ENCODE measurements around the gene PRDX3.

Gene PRDX3

GRCh38 chr10:119178372-119179119 lies at the start of gene PRDX3:
PRDX3 (minus strand) TSS chr10:119178812; CDS start chr10:119178790, 22 bp downstream.
- in situ Hi-C loops (cut with MboI; ENCODE audit: low sequenced_read_pairs): no loop called here

- in situ Hi-C loops (cut with MboI; ENCODE audit: low sequenced_read_pairs): no loop called here
Observed at GRCh38 chr10:119227825-119228224, 49.2 kb upstream of the PRDX3 start.

GRCh38 chr10:119225083-119225658 lies 46.6 kb upstream of the PRDX3 start:
- in situ Hi-C loops (cut with MboI; ENCODE audit: low sequenced_read_pairs): no loop called here

DNA sequence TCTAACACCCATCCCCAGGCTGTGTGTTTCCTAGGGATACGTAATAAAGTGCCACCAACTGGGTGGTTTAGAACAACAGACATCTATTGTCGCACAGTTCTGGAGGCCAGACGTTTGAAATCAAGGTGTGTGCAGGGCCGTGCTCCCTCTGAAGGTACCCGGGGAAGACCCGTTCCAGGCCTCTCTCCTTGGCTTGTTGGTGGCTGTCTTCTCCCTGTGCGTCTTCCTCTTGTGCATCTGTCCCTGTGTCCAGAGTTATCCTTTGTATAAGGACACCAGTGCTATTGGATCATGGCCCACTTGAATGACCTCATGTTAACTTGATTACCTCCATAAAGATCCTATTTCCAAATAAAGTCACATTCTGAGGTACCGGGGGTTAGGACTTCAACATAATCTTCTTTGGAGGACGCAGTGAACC lies 44.4 kb upstream of the PRDX3 start:
- in situ Hi-C loops (cut with MboI; ENCODE audit: low sequenced_read_pairs): no loop called here

- in situ Hi-C loops (cut with MboI; ENCODE audit: low sequenced_read_pairs): no loop called here
Observed at GRCh38 chr10:119222537-119222936, 43.9 kb upstream of the PRDX3 start.

- in situ Hi-C loops (cut with MboI; ENCODE audit: low sequenced_read_pairs): no loop called here
Observed at GRCh38 chr10:119221666-119222065, 43.1 kb upstream of the PRDX3 start.

- in situ Hi-C loops (cut with MboI; ENCODE audit: low sequenced_read_pairs): no loop called here
Observed at GRCh38 chr10:119221201-119221600, 42.6 kb upstream of the PRDX3 start.

DNA sequence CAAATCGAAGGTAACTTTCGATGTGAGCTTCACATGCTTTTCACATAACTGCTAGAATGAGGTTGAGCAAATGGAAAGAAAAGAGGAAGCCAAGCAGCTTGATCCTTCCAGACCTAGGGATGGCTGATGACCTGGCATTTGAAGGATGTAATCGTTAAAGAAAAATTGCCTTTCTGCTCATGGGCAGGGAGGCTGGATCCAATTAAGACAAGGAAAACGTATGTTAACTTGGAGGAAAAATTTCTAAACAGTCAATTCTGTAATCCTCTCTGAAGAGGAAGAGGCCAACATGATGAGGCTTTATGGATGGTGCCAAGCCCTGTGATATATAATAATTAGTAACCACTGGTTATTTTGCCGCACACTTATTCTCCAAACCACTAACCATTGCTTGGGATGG lies 41.3 kb upstream of the PRDX3 start:
- in situ Hi-C loops (cut with MboI; ENCODE audit: low sequenced_read_pairs): no loop called here

- in situ Hi-C loops (cut with MboI; ENCODE audit: low sequenced_read_pairs): no loop called here
Observed at GRCh38 chr10:119217991-119218490, 39.4 kb upstream of the PRDX3 start.

DNA sequence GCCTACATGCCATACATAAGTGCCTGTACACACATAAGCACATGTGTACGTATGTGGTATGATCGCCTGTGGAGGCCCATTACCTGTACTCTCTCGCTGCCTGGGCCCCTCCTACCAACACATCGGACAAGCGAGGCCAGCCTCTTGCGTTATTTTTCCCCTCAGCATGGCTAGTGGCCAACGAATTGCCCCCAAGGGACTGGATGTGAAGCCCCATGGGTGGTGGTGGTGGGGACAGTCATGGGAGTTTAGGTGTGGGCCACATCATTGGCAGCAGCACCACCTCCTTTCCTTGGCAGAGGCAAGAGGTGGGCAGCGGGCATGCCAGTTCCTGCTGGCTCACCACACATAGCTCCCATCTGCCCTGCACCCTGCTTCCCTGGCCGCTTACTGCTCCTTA lies 38.8 kb upstream of the PRDX3 start:
- in situ Hi-C loops (cut with MboI; ENCODE audit: low sequenced_read_pairs): no loop called here

GRCh38 chr10:119216127-119216526 lies 37.5 kb upstream of the PRDX3 start:
- in situ Hi-C loops (cut with MboI; ENCODE audit: low sequenced_read_pairs): no loop called here

DNA sequence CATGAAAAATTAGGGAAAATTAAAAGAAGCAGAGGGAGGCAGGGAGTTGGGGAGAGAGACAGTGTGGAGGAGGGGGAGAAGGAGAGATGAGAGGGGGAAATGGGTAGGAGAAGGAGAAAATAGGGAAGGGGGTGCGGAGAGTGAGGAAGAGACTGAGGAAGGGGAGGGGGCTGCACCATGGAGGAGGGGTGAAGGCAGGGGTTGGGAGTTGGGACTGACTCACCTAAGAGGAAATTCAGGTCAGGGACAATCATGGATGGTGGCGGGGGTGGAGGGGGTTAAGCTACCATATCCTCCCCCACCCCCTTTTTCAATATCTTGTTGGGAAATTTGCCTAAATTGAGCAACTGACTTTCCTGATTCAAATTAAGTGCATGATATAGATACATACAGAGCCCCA lies 36.8 kb upstream of the PRDX3 start:
- in situ Hi-C loops (cut with MboI; ENCODE audit: low sequenced_read_pairs): no loop called here

DNA sequence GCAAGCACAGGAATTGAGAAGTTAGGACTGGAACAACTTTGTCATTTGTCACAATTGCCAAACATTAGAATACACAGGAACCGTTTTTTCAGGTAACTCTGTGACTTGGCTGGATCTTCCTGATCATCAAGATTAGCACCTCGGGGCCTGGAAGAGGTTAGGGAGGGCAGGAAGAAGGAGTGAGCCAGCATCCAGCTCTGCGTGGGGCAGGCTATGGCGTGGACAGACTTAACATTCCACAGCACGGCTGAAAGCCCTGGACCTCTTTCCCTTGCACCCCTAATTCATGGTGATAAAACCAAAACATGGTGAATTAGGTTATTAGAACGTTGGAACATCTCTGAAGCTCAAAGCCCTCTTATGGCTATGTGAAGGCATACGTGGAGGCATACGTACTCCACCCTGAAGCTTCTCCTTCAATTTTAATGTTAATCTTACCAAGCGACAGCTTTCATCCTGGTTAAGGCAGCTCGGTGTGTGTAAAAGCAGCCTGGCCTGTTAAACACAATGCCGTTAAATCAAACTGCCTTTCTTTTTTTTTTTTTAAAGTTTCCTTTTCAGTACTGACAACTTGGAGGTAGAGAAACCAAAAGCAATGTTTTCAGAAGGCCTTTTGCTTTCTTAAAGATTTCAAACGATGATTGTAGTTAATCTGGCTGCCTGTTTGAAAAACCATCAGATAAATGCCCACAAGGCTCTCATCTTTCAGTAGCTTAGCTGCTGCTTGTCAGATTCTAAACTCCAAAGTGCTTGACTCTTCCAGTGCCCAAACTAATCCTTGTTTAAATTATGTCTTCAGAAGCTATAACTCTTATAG lies 33.2 kb upstream of the PRDX3 start:
- in situ Hi-C loops (cut with MboI; ENCODE audit: low sequenced_read_pairs): no loop called here

GRCh38 chr10:119211176-119211575 lies 32.6 kb upstream of the PRDX3 start:
- in situ Hi-C loops (cut with MboI; ENCODE audit: low sequenced_read_pairs): no loop called here

GRCh38 chr10:119210633-119211032 lies 32.0 kb upstream of the PRDX3 start:
- in situ Hi-C loops (cut with MboI; ENCODE audit: low sequenced_read_pairs): no loop called here

- in situ Hi-C loops (cut with MboI; ENCODE audit: low sequenced_read_pairs): no loop called here
Observed at GRCh38 chr10:119209736-119210355, 31.2 kb upstream of the PRDX3 start.

GRCh38 chr10:119209035-119209735 lies 30.6 kb upstream of the PRDX3 start:
- in situ Hi-C loops (cut with MboI; ENCODE audit: low sequenced_read_pairs): no loop called here

DNA sequence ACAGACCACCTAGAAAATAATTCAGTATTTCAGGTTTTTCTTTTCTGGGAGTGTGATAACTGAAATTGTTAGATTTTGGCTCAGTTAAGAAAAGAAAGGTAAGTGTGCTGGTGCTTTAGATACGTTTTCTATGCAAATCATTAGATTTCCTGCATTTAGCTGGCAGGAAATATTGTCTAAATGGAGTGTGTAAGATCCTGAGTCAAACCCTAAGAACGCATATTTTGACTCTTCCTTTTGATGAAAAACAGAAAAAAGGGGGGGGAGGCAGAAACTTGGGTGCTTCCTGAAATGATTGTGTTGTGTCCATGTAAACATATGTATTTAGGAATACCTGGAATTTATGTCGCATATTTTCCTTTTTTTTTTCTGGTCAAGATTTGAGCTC lies 29.9 kb upstream of the PRDX3 start:
- in situ Hi-C loops (cut with MboI; ENCODE audit: low sequenced_read_pairs): no loop called here

DNA sequence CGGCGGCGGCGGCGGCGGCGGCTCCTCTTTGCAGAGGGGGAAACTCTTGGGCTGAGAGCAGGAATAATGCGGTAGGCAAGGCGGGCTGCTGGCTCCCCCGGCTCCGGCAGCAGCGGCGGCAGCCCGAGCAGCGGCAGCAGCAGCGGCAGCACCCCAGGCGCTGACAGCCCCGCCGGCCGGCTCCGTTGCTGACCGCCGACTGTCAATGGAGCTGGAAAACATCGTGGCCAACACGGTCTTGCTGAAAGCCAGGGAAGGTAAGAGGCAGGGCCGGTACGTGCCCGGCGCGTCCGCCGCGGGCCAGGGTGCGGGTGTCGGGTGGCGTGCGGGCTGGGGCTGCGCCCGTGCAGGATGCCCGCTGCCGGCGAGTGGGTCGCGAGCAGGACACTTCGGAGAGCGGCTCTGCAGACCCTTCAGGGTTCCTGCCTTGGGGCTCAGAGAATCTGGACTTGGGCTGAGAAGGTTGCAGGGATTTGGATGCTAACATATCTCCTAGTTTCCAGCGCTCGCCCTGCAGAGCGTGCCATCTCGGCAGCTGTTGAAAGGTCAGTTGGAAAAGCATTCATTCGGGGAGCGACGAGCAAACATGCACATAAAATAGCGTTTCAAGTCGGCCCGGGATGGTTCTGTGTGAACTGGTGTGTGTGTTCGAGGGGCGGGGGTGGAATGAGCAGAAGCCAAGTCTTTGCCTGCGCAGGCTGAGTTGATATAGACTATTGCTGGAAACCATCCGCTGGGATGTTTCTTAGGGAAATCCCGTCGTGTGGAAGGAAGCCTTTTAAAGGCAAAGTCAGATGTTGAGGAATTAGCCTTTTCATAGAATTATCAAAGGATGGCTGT lies 29.3 kb upstream of the PRDX3 start:
- in situ Hi-C loops (cut with MboI; ENCODE audit: low sequenced_read_pairs): no loop called here

DNA sequence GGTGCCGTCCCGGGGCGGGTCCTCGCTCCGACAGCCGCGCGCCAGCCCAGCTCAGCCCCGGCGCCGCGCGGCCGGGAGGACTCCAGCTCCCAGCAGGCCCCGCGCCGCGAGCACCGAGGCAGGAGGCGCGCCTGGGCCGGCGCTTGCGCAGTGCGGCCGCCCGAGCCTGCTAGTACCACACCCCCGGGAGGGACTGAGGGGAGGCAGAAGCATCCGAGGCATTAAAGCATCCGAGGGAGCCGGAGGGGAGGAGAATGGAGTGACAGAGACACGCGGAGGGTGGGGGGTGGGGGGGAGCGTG lies 28.7 kb upstream of the PRDX3 start, which contains the start of gene GRK5:
Gene GRK5, plus strand, starts transcription at position 206 of the 301 bp plus-strand sequence. CDS start 347 bp downstream, outside the sequence.
- in situ Hi-C loops (cut with MboI; ENCODE audit: low sequenced_read_pairs): no loop called here

All from hTERT RPE-1 (cell line).